ENCODE data around the gene CC2D1B.

The CC2D1B gene

GRCh38 chr1:52359676-52360594 lies 6.1 kb downstream of the CC2D1B start:
- no peak for DNase-seq (ENCODE audit: low read depth in 2 of 2)

DNA sequence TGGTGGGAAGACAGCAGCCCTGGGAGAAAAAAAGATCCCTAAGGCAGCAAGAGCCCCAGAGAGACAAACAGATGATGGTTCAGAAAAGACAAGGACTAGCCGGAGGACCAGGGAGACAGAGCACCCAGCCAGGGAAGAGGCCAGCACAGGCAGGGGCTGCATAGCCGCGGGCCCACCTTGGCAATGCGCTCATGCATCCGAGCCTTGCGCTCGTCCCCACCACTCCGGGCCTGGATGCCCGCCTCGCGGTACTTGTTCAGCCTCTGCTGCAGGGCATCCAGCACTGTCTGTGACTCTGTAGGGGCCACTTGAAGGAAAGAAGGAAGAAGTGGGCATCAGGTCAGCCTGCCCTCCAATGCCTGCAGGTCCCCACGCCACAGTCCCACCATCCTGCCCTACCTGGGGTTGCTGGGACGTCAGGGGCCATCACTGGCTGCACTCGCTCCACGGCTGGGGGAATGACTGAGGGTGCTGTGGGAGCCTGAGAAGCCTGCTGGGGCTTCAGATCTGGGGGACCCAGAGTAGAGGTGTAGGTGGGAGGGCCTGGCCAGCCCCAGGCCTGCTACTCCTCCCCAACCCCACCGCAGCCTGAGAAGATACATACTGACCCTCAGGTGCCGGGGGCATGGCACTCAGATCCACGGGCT lies 7.0 kb downstream of the CC2D1B start:
- DNase-seq (ENCODE audit: low read depth in 2 of 2) = no peak

GRCh38 chr1:52357397-52357796 lies 8.6 kb downstream of the CC2D1B start:
- DNase-seq (ENCODE audit: low read depth in 2 of 2) = no peak

- no peak for DNase-seq (ENCODE audit: low read depth in 2 of 2)
These were observed 9.1 kb downstream of the CC2D1B start for GRCh38 chr1:52356818-52357355.

DNA sequence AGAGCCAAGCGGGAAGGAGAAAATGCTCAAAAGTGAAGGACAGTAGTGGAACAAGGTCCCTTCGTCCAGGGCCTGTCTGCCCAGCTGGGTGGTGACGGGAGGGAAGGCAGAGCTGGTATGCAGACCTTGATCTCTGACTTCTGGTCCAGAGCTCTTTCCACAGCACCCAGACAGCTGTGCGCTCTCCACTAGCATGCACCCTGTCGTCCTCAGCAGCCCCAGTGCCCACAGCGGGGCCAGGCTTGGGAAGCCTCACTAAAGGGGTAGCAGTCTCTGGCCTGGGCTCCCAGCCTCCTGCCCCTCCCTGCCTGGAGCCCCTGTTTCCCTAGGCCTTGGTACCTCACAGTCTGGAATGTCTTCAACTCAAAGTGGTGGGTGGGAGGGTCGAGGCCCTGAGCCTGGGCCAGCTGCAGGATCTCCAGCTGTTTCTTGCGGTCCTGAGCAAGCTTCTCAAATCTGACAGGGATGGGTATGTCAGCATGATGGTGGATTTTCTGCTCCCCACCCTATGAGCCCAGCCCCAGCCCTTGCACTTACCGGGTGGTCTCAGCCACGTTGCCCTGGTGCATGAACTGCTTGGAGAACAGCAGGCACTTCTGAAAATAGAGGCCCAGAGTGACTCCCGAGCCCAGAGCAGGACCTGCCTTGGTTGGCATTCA lies 10.0 kb downstream of the CC2D1B start:
- DNase-seq (ENCODE audit: low read depth in 2 of 2) = no peak

DNA sequence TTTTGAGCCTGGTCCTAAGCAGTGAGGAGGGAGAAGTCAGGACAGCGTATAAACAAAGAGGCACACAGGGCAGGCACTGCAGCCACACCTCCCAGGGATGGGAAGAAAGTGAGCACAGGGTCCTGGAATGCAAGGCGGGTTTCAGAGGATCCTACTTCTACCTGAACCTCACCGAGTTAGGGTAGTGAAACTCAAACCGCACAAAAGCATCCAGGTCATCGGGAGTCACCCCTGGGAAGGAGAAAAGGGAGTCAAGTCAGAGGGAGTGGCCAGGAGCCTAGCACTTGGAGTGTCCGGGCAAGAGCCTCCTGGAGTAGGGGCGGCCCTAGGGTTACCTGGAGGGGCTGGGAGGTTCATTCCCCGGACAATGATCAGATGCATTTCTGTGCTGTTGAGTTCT lies 10.6 kb downstream of the CC2D1B start:
- DNase-seq (ENCODE audit: low read depth in 2 of 2) = no peak

GRCh38 chr1:52352690-52353089 lies 13.3 kb downstream of the CC2D1B start:
- DNase-seq (ENCODE audit: low read depth in 2 of 2) = no peak

DNA sequence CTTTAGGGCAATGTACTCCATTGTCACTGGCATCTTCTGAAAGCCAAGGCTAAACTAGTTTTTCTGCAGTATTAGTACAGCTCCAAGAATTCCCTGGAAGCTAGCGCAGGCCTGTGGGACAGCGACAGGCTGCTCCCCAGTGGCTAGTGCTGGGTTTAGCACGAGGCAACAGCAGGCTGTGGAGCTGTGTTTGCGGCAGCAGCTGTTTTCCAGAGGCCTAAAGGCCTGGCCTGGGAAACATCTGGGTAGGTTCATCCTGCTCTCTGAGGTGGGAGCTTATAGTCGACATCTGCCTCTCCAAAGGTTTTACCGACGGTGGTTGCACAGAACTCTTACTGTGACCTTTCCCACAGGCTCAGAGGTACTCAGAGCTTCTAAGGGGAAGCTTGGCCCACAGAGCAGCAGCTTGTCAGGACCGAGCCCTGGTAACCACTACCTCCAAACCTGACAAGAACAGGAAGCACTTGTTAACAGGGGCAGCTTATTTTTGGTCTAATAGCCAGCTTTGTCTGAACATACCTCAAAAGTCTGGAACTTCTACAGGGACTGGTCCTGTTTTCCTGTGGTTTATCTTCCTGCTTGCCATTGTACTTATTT lies 17.2 kb downstream of the CC2D1B start:
- DNase-seq (ENCODE audit: low read depth in 2 of 2) = no peak

GRCh38 chr1:52346653-52347052 lies 19.4 kb downstream of the CC2D1B start:
- DNase-seq (ENCODE audit: low read depth in 2 of 2) = no peak

- no peak for DNase-seq (ENCODE audit: low read depth in 2 of 2)
These were observed 20.8 kb downstream of the CC2D1B start for GRCh38 chr1:52345252-52345651.

GRCh38 chr1:52343979-52344378 lies 22.0 kb downstream of the CC2D1B start:
- DNase-seq (ENCODE audit: low read depth in 2 of 2) = no peak

- DNase-seq (ENCODE audit: low read depth in 2 of 2) = no peak
These were observed 24.2 kb downstream of the CC2D1B start for GRCh38 chr1:52341655-52342260.

- no peak for DNase-seq (ENCODE audit: low read depth in 2 of 2)
These were observed 28.6 kb downstream of the CC2D1B start for GRCh38 chr1:52337439-52337838.

GRCh38 chr1:52334906-52335528 lies 31.0 kb downstream of the CC2D1B start:
- DNase-seq (ENCODE audit: low read depth in 2 of 2) = no peak

DNA sequence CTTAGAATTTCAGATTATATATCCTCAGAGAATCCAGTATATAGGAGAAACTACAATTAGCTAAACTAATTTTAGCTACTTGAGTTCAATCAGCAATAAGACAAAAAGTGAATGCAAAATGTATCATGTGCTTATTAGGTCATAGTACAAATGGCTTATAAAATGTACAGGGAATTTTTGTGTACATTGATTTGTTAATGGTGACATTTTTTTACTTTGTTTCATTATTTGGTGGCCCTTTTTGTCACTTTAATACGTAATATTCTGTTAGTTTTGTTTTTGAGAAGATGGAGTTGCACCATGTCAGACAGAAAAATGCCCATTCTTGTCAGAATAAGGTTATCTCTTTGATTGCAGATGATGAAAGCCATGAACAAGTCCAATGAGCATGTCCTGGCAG lies 33.6 kb downstream of the CC2D1B start:
- no peak for DNase-seq (ENCODE audit: low read depth in 2 of 2)

- no peak for DNase-seq (ENCODE audit: low read depth in 2 of 2)
These were observed 37.4 kb downstream of the CC2D1B start for GRCh38 chr1:52328615-52329014.

GRCh38 chr1:52325786-52326185 lies 40.2 kb downstream of the CC2D1B start:
- no peak for DNase-seq (ENCODE audit: low read depth in 2 of 2)

DNA sequence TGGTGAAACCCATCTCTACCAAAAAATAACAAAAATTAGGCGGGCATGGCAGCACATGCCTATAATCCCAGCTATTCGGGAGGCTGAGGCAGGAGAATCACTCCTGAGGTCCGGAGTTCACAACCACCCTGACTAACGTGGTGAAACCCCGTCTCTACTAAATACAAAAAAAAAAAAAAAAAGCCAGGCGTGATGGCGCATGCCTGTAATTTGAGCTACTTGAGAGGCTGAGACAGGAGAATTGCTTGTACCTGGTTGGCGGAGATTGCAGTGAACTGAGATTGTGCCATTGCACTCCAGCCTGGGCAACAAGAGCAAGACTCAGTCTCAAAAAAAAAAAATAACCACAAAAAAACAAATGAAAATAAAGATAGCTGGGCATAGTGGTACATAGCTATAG lies 42.3 kb downstream of the CC2D1B start:
- no peak for DNase-seq (ENCODE audit: low read depth in 2 of 2)

DNA sequence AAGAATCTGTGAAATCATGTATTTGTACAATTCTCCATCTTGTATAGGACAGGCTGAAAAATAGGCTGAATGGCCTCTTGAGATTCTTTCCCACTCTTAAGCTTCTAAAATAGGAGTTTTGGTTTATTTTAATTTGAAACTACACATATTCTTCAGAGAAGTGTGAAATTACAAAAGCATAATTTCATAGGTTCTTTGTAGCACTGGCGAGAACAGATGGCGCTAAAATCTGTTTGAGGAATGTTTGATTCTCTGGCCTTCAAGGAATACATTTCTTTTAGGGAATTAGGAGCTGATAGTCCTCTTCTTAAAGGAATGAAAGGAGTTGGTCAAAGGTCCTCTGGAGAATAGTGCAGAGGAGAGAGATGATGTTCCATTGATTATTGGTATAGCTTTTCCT lies 44.9 kb downstream of the CC2D1B start:
- DNase-seq (ENCODE audit: low read depth in 2 of 2) = no peak

GRCh38 chr1:52306227-52307006 lies 59.6 kb downstream of the CC2D1B start:
- DNase-seq (ENCODE audit: low read depth in 2 of 2) = no peak

Data from stimulated activated CD4-positive, alpha-beta T cell treated with anti-CD3 and anti-CD28 coated beads, Interleukin-4, amount 100 ng/mL, for 48 hours (primary cell).